Tibial artery (tissue), 4 donors: ENCODE results near the gene LIX1.
"Not testable (repeated sequence)": the region's sequence is repeated elsewhere in the genome, so short reads cannot be mapped to it uniquely, and the experiment has no call there.

Experiments
- DNase-seq, 2 donors: peaks; one replicate each; pipeline ENCODE4 v3.0.0-alpha.2; 2019
- H3K27ac ChIP-seq, 2 donors: fragments of 200-600 bp; sonication (generic) in 1 of 2; 1 replicate in 1 of 2; 2 replicates in 1 of 2; pipeline ENCODE4 v1.5.1; 2018 to 2019; ENCODE audit warnings: mild to moderate bottlenecking in 1 of 2
- H3K27me3 ChIP-seq, 2 donors: fragments of 200-600 bp; sonication (generic) in 1 of 2; one replicate each; pipeline versions ENCODE4 v1.5.1 to v1.6.0; 2016 to 2019
- H3K36me3 ChIP-seq, 3 donors: fragments of 200-600 bp; sonication (generic) in 2 of 3; one replicate each; pipeline ENCODE4 v1.5.1; 2016 to 2019; ENCODE audit warnings: mild to moderate bottlenecking in 2 of 3
- H3K4me1 ChIP-seq, 4 donors: fragments of 200-600 bp; sonication (generic) in 2 of 4; 1 replicate in 3 of 4; 2 replicates in 1 of 4; pipeline ENCODE4 v1.5.1; 2016 to 2019
- H3K4me3 ChIP-seq, 2 donors: fragments of 200-600 bp; sonication (generic) in 1 of 2; 1 replicate in 1 of 2; 2 replicates in 1 of 2; pipeline ENCODE4 v1.5.1; 2018 to 2019; ENCODE audit warnings: mild to moderate bottlenecking in 2 of 2
- H3K9me3 ChIP-seq, 3 donors: fragments of 200-600 bp; sonication (generic) in 1 of 3; one replicate each; pipeline ENCODE4 v1.5.1; 2016 to 2019
- intact Hi-C: fragments of 100-400 bp; cut with DNase I; formaldehyde crosslinking; loops from one replicate; pipeline ENCODE4 v1.15.0; 2023; ENCODE audit warnings: low total_unique reads
- TF ChIP-seq, protein P1 (sequence below), 2 experiments: fragments of 200-600 bp in 1 of 2; fragments of 450-650 bp in 1 of 2; IDR thresholded peaks; one replicate each; pipeline ENCODE4 v1.5.1; 2017 to 2019; ENCODE audit warnings: antibody characterized with exemption in 2 of 2, mild to moderate bottlenecking in 1 of 2, moderate library complexity in 1 of 2

LIX1 gene

DNA sequence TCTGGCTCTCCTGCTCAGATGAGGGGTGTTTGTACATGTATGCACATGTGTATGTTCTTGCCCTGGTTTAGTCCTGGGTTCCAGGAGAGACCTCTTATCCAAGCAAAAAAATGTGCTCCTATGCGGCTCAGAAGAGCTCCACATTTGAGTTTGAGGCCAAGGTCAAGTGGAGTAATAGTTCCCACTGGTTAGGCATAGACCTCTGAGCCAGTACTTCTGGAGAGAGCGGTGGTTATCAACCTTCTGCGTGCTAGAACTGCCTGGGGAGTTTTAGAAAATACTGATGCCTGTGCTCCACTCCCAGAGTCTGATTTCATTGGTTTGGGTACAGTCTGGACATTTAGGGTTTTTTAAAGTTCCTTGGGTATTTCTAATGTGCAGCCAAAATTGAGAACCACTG, 51.5 kb downstream of the LIX1 start:
- H3K9me3 ChIP-seq = no peaks in the 10 kb centered on the region
- intact Hi-C loops = no loop called here
- DNase-seq = no peak
- no peaks in the 10 kb centered on the region for H3K27me3 ChIP-seq
- no peaks in the 10 kb centered on the region for H3K4me1 ChIP-seq
- H3K36me3 ChIP-seq = no peaks in the 10 kb centered on the region
- H3K4me3 ChIP-seq = no peak overlapping the region
- TF ChIP-seq, protein P1, sequence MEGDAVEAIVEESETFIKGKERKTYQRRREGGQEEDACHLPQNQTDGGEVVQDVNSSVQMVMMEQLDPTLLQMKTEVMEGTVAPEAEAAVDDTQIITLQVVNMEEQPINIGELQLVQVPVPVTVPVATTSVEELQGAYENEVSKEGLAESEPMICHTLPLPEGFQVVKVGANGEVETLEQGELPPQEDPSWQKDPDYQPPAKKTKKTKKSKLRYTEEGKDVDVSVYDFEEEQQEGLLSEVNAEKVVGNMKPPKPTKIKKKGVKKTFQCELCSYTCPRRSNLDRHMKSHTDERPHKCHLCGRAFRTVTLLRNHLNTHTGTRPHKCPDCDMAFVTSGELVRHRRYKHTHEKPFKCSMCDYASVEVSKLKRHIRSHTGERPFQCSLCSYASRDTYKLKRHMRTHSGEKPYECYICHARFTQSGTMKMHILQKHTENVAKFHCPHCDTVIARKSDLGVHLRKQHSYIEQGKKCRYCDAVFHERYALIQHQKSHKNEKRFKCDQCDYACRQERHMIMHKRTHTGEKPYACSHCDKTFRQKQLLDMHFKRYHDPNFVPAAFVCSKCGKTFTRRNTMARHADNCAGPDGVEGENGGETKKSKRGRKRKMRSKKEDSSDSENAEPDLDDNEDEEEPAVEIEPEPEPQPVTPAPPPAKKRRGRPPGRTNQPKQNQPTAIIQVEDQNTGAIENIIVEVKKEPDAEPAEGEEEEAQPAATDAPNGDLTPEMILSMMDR (IDR thresholded peaks at IDR 0.05) = no peak
- no peak overlapping the region for H3K27ac ChIP-seq

DNA sequence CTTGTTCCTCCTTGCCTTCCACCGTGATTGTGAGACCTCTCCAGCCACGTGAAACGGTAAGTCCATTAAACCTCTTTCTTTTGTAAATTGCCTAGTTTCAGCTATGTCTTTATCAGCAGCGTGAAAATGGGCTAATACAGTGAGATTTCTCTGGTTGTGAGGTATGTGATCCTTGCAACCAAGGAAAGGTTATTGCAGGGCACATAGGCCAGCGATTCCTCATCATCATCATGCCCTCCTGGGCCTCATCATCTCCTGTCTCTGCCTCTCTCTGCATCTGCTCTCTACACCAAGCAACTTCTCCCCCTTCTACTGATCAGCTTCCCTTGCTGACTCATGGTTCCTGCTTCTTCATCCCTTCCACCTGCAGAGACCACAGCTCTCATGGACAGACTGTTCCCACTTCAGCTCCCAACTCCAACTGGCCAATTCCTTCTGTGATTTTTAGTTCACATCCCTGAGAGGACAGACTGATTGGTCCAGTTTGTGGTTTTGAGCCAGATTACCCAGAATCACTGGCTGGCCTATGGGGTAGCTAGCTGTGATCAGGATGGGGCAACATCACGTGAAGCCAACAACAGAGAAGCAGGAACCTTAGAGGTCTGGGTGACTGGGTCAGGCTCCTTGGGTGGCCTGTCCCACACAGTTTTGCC, 53.1 kb downstream of the LIX1 start:
- H3K27ac ChIP-seq = no peak overlapping the region
- H3K4me1 ChIP-seq = no peaks in the 10 kb centered on the region
- TF ChIP-seq, protein P1 (IDR thresholded peaks at IDR 0.05) = no peak
- no peak for DNase-seq
- no peak overlapping the region for H3K4me3 ChIP-seq
- no peaks in the 10 kb centered on the region for H3K9me3 ChIP-seq
- no peaks in the 10 kb centered on the region for H3K36me3 ChIP-seq
- intact Hi-C loops = no loop called here
- H3K27me3 ChIP-seq = no peaks in the 10 kb centered on the region

DNA sequence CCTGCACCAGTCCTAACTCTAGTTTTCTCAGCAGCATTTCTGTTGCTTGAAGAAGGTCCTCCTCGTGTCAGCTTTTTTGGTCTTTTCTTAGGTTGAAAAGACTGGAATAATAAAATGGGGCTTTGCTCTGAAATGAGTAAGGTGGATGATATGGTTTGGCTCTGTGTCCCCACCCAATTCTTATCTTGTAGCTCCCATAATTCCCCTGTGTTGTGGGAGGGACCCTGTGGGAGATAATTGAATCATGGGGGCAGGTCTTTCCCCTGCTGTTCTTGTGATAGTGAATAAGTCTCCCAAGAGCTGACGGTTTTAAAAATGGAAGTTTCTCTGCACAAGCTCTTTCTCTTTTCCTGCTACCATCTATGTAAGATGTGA, 53.6 kb downstream of the LIX1 start:
- Histone ChIP-seq H3K27me3 (no peaks in the 10 kb centered on the region), H3K27ac (no peak overlapping the region), H3K9me3 (no peaks in the 10 kb centered on the region), H3K4me1 (no peaks in the 10 kb centered on the region), H3K36me3 (no peaks in the 10 kb centered on the region), H3K4me3 (no peak overlapping the region)
- DNase-seq = no peak
- intact Hi-C loops = no loop called here
- TF ChIP-seq, protein P1 (IDR thresholded peaks at IDR 0.05) = no peak

DNA sequence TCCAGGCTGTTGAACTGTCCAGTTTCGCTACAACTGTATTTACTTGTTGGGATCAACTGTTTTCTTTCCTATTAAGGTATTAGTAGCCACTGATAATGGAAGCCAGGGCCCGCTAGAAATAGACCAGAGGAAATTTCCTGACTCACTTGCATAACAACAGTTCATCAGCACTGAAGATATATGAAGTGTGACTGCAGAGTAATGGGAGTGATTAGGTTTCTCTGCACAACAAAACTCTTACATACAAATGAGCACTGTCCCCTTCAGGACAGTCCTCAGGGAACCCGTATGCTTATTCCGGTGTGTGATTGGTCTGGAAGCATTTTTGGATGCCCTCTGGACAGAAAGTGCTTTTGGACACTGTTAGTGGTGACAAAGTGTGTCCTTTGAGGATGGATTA, 55.3 kb downstream of the LIX1 start:
- DNase-seq = no peak
- Histone ChIP-seq H3K9me3 (no peaks in the 10 kb centered on the region), H3K4me1 (no peaks in the 10 kb centered on the region), H3K4me3 (no peak overlapping the region), H3K27ac (no peak overlapping the region), H3K36me3 (no peaks in the 10 kb centered on the region), H3K27me3 (no peaks in the 10 kb centered on the region)
- TF ChIP-seq, protein P1 (IDR thresholded peaks at IDR 0.05) = no peak
- intact Hi-C loops = no loop called here

DNA sequence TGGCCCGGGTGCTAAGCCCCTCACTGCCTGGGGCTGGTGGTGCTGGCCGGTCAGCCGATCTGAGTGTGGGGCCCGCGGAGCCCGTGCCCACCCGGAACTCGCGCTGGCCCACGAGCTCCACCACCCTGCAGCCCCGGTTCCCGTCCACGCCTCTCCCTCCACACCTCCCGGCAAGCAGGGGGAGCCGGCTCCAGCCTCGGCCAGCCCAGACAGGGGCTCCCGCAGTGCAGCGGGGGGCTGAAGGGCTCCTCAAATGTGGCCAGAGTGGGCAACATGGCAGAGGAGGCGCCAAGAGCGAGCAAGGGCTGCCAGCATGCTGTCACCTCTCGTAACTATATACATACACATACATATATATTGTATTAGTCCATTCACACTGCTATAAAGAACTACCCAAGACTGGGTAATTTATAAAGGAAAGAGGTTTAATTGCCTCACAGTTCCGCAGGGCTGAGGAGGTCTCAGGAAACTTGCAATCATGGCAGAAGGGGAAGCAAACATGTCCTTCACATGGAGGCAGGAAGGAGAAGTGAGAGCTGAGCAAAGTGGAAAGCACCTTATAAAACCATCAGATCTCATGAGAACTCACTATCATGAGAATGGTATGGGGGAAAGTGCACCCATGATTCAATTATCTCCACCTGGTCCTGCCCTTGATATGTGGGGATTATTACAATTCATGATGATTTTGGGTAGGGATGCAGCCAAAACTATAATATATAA, 56.8 kb downstream of the LIX1 start:
- intact Hi-C loops = no loop called here
- H3K27ac ChIP-seq = no peak overlapping the region
- TF ChIP-seq, protein P1 (IDR thresholded peaks at IDR 0.05) = no peak

DNA sequence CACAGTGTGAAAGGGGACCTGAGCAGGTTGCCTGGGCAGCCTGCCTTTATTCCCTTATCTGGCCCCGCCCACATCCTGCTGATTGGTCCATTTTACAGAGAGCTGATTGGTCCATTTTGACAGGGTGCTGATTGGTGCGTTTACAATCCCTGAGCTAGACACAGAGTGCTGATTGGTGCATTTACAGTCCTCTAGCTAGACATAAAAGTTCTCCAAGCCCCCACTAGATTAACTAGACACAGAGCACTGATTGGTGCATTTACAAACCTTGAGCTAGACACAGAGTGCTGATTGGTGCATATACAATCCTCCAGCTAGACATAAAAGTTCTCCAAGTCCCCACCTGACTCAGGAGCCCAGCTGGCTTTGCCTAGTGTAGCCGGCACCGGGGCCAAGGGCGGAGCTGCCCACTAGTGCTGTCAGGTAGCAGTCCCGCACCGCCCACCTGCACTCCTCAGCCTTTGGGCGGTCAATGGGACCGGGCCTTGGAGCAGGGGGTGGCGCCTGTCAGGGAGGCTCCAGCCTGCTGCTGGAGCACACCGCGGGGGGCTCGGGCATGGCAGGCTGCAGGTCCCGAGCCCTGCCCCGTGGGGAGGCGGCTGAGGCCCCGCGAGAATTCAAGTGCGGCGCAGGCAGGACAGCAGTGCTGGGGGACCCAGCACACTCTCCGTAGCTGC, 57.5 kb downstream of the LIX1 start:
- H3K9me3 ChIP-seq, H3K4me3 ChIP-seq, H3K4me1 ChIP-seq, DNase-seq, H3K27ac ChIP-seq, H3K36me3 ChIP-seq, intact Hi-C loops, H3K27me3 ChIP-seq: not testable (repeated sequence)

More for the DNA sequence above, 56.8 kb downstream of the LIX1 start:
- H3K9me3 ChIP-seq = no peaks in the 10 kb centered on the region
- H3K36me3 ChIP-seq = no peaks in the 10 kb centered on the region
- DNase-seq = no peak
- H3K4me3 ChIP-seq = no peak overlapping the region
- H3K27me3 ChIP-seq = no peaks in the 10 kb centered on the region
- H3K4me1 ChIP-seq = no peaks in the 10 kb centered on the region
